Muscle layer of colon (tissue), 2 donors: ENCODE measurements around the gene ASGR2.

ENCODE experiments used
- H3K27ac ChIP-seq: one replicate; pipeline ENCODE4 v1.7.0; 2013; ENCODE audit warnings: low read depth, mild to moderate bottlenecking, low read length, moderate library complexity
- H3K27me3 ChIP-seq, 2 donors: one replicate each; pipeline ENCODE4 v1.7.0; 2013; ENCODE audit warnings: low read length in 2 of 2, mild to moderate bottlenecking in 2 of 2; ENCODE audit not compliant: insufficient read depth in 2 of 2, control insufficient read depth in 1 of 2
- H3K36me3 ChIP-seq: one replicate; pipeline ENCODE4 v1.7.0; 2013; ENCODE audit warnings: mild to moderate bottlenecking, low read length; ENCODE audit not compliant: insufficient read depth
- H3K4me1 ChIP-seq: one replicate; pipeline ENCODE4 v1.7.0; 2013; ENCODE audit warnings: mild to moderate bottlenecking, low read length; ENCODE audit not compliant: insufficient read depth
- H3K4me3 ChIP-seq, 2 donors: one replicate each; pipeline ENCODE4 v1.7.0; 2013; ENCODE audit warnings: low read length in 2 of 2, low read depth in 1 of 2, mild to moderate bottlenecking in 1 of 2, moderate library complexity in 1 of 2
- H3K9ac ChIP-seq: one replicate; pipeline ENCODE4 v1.7.0; 2013; ENCODE audit warnings: low read length
- H3K9me3 ChIP-seq: one replicate; pipeline ENCODE4 v1.7.0; 2013; ENCODE audit warnings: mild to moderate bottlenecking, low read length
- donor health status: abdominal sarcoma.
- donor health status: Adenocarcinoma of cecum.

The ASGR2 gene

DNA sequence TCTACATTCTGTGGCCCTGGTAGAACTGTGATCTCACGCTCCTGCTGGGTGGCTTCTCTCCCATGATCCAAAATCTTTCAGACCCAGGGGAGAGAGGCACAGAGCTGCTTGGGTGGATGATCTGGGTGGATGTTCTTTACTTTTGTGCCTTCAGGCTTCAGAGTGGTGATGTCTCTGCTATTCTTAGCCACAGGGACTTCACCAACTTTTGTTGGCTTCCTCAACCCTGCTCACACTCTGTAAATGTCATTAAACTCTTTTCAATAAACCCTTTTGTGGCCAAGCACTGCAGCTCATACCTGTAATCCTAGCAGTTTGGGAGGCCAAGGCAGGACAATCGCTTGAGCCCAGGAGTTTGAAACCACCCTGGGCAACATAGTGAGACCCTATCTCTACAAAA lies 42.2 kb downstream of the ASGR2 start:
- no peak overlapping the region for H3K4me3 ChIP-seq
- H3K27me3 ChIP-seq: no peaks in the 10 kb centered on the region
- H3K9me3 ChIP-seq: no peaks in the 10 kb centered on the region
- H3K36me3 ChIP-seq: no peaks in the 10 kb centered on the region
- H3K4me1 ChIP-seq: no peaks in the 10 kb centered on the region
- H3K9ac ChIP-seq: no peak overlapping the region
- no peak overlapping the region for H3K27ac ChIP-seq

DNA sequence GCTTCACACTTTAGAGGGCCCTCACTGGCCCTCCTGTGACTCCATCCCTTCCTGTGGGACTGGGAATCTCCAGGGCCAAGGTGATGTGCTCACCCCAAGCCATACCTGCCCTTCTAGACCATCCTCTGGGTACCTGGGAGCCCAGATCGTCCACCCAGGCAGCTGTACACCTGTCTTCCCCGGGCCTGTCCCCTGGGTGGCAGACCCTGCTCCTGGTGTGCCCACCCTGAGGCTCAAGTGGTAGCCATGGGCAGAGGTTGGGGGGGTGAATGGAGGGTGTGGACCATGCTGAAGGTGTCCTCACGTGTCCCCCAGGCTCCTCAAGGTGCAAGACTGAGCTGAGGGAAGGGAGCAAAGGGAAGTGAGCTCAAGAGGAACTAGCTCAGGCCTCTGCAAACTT lies 43.9 kb downstream of the ASGR2 start:
- no peaks in the 10 kb centered on the region for H3K9me3 ChIP-seq
- no peaks in the 10 kb centered on the region for H3K27me3 ChIP-seq
- no peaks in the 10 kb centered on the region for H3K4me1 ChIP-seq
- no peak overlapping the region for H3K4me3 ChIP-seq
- H3K27ac ChIP-seq: no peak overlapping the region
- H3K36me3 ChIP-seq: no peaks in the 10 kb centered on the region
- no peak overlapping the region for H3K9ac ChIP-seq

DNA sequence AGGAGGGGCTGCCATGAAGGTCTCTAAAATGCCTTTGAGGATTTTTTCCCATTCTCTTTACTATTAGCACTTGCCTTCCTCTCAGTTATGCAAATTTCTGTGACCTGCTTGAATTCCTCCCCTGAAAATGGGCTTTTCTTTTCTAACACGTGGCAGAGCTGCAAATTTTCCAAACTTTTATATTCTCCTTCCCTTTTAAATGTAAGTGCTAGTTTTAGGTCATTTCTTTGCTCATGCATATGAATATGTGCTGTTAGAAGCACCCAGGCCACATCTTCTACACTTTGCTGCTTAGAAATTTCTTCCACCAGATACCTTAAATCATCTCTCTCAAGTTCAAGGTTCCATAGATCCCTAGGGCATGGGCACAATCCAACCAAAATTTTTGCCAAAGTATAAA lies 46.4 kb downstream of the ASGR2 start:
- H3K4me3 ChIP-seq: no peak overlapping the region
- H3K4me1 ChIP-seq: no peaks in the 10 kb centered on the region
- no peak overlapping the region for H3K27ac ChIP-seq
- H3K27me3 ChIP-seq: no peaks in the 10 kb centered on the region
- H3K9ac ChIP-seq: no peak overlapping the region
- no peaks in the 10 kb centered on the region for H3K36me3 ChIP-seq
- no peaks in the 10 kb centered on the region for H3K9me3 ChIP-seq

DNA sequence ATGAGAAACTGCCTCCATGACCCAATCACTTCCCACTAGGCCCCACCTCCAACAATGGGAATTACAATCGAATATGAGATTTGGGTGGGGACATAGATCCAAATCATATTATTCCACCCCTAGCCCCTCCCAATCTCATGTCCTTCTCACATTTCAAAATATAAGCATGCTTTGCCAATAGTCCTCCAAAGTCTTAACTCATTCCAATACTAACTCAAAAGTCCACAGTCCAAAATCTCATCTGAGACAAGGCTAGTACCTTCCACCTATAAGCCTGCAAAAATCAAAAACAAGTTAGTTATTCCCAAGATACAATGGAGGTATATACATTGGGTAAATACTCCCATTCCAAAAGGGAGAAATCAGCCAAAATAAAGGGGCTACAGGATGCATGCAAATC lies 47.4 kb downstream of the ASGR2 start:
- Histone ChIP-seq H3K27ac (no peak overlapping the region), H3K4me3 (no peak overlapping the region), H3K4me1 (no peaks in the 10 kb centered on the region)

DNA sequence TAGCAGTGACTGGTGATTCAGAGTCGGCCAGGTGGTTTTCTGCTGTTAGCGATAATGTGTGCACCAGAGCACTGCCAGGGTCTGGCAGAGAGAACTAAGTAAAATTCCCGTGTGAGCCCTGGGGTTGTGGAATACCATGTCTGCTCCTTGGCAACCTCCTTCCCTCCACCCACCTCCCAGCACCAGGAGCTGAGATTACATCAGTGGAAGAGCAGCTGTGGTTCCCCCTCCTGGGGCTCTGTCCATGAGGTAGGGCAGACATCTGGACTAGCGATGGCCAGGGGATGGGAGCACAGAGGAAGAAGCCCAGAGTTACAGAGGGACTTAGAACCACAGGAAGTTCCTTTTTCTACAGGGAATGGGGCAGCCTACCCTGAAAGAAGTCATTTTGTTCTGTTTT lies 50.4 kb downstream of the ASGR2 start:
- Histone ChIP-seq H3K9me3 (no peaks in the 10 kb centered on the region), H3K27ac (no peak overlapping the region), H3K9ac (no peak overlapping the region), H3K36me3 (no peaks in the 10 kb centered on the region), H3K27me3 (no peaks in the 10 kb centered on the region), H3K4me3 (no peak overlapping the region), H3K4me1 (no peaks in the 10 kb centered on the region)

More for the DNA sequence above, 47.4 kb downstream of the ASGR2 start:
- Histone ChIP-seq H3K9me3 (no peaks in the 10 kb centered on the region), H3K36me3 (no peaks in the 10 kb centered on the region), H3K9ac (no peak overlapping the region), H3K27me3 (no peaks in the 10 kb centered on the region)

DNA sequence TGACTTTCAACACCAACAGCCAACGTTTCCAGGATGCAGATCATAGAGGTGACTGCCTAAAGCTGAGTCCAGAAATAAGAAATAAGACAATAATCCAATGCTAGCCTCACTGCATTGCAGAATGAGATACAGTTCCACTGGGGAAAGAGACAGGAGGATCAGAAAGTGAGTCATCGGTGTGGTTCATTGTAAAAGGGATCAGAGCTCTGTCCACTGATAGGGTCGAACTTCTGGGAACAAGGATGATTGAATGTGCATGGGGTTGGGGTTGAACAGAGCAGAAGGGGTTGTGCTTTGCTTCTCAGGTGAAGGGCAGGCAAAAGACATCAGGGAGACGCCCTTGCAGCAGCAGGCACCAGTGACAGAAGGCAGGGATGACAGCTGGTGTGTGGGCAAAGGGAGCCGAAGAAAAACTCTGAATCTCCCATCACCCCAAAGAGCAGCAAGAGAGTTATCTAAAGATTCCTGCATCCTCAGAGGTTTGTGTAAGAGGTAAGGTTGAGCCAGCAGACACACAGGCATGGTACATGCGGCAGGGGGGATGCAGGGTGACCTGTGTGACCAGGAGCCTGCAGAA lies 51.0 kb downstream of the ASGR2 start:
- no peaks in the 10 kb centered on the region for H3K36me3 ChIP-seq
- H3K27ac ChIP-seq: no peak overlapping the region
- no peak overlapping the region for H3K9ac ChIP-seq
- H3K9me3 ChIP-seq: no peaks in the 10 kb centered on the region
- H3K27me3 ChIP-seq: no peaks in the 10 kb centered on the region
- no peaks in the 10 kb centered on the region for H3K4me1 ChIP-seq
- H3K4me3 ChIP-seq: no peak overlapping the region

DNA sequence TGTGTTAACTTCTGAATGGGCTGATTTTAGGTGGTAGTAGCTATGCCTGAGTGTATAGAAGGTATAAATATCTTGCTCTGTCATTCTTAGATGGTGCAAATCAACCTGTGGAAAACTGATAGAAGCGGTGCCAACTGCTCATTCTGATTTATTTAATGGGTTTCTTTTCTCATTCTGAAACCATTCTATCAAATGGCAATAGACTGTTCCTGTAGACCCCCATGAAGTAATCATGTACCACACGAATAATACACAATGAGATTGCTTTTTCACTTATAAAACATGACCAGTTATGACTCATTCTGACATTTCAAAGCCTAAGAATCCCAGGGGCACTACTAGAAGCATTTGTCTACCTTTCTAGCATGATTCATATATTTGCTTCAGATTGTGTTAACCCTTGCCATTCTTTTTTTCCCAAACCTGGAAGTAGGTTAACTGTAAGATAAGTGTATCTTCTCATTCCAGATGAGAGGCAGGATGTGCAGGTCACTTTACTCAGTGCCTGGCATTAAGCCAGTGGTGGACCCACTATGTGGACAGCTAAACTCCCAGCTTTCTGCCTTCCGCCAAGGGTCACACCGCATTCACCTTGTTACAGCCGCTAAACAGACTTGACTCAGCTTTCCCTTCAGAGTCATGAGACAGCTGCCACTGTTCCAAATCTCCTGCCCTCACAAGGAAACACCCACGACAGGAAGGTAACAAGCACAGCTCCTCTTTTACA lies 54.3 kb downstream of the ASGR2 start:
- Histone ChIP-seq H3K4me1 (no peaks in the 10 kb centered on the region), H3K4me3 (no peak overlapping the region), H3K36me3 (no peaks in the 10 kb centered on the region), H3K27me3 (no peaks in the 10 kb centered on the region), H3K9ac (no peak overlapping the region), H3K27ac (no peak overlapping the region), H3K9me3 (no peaks in the 10 kb centered on the region)

DNA sequence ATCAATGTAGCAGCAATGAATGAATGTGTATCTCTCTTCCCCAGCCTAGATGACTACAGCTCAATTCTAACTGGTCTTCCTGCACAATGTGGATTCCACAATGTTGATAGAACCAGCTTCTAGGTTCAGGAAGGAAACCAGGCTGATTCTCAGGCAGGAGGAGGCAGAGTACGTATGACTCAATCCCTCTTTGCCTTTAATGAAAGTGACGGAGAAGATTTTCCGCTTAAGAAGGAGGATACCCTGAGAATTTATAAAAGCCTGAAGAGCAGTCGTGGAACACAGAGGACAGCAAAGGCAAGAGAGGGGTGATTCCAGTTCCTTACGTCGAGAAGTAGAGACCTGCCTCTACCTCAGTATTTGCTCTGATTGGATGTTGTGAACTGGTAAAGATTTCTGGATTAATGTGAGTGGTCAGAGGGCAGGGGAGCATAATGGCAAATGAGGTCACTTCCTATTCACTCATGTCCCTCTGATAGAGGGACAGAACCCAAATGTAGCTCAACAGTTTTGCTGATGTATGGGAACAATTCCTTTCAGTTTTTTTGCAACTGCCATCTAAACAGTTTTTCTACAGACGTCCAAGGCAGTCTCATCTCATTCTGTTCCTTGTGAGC lies 55.7 kb downstream of the ASGR2 start:
- Histone ChIP-seq H3K36me3 (no peaks in the 10 kb centered on the region), H3K27me3 (no peaks in the 10 kb centered on the region), H3K9me3 (no peaks in the 10 kb centered on the region), H3K9ac (no peak overlapping the region), H3K4me3 (no peak overlapping the region), H3K4me1 (no peaks in the 10 kb centered on the region), H3K27ac (no peak overlapping the region)

DNA sequence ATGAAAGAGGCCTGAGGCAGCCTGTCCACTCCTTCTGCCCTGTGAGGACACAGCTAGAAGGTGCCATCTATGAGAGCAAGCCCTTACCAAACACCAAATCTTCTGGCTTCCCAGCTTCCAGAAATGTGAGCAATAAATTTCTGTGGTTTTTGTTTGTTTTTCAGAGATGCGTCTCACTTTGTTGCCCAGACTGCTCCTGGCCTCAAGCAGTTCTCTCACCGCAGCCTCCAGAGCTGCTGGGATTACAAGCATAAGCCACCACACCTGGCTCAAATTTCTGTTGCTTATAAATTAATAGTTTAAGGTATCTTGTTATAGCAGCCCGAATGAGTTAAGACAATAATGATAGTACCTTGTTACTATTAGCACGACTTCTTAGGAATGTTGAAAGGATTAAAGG lies 58.2 kb downstream of the ASGR2 start:
- Histone ChIP-seq H3K36me3 (no peaks in the 10 kb centered on the region), H3K9me3 (no peaks in the 10 kb centered on the region)

More for the DNA sequence above, 58.2 kb downstream of the ASGR2 start:
- Histone ChIP-seq H3K4me1 (no peaks in the 10 kb centered on the region), H3K27ac (no peak overlapping the region), H3K4me3 (no peak overlapping the region), H3K27me3 (no peaks in the 10 kb centered on the region), H3K9ac (no peak overlapping the region)
